Loucy (cell line): ENCODE results near the gene NDUFA1.

ENCODE experiments used
- H2AFZ ChIP-seq: fragments of 200-600 bp; sonication (generic); 2 replicates; pipeline ENCODE4 v1.6.0; 2016; ENCODE audit warnings: antibody characterized with exemption, mild to moderate bottlenecking, low read length, moderate library complexity
- H3F3A ChIP-seq: fragments of 200-600 bp; 2 replicates; pipeline ENCODE4 v1.6.0; 2016; ENCODE audit warnings: antibody characterized with exemption, low read depth, mild to moderate bottlenecking
- H3K27me3 ChIP-seq: fragments of 200-600 bp; sonication (generic); 2 replicates; pipeline ENCODE4 v1.6.1; 2014; ENCODE audit warnings: low read length, mild to moderate bottlenecking; ENCODE audit not compliant: insufficient read depth, poor library complexity, severe bottlenecking
- H3K36me3 ChIP-seq: fragments of 200-600 bp; sonication (generic); 2 replicates; pipeline ENCODE4 v1.6.1; 2016; ENCODE audit warnings: low read length; ENCODE audit not compliant: insufficient read depth
- H3K4me1 ChIP-seq: fragments of 200-600 bp; sonication (generic); 2 replicates; pipeline ENCODE4 v1.5.1; 2014; ENCODE audit warnings: low read length, mild to moderate bottlenecking; ENCODE audit not compliant: insufficient read depth, poor library complexity, severe bottlenecking
- H3K4me2 ChIP-seq: fragments of 200-600 bp; sonication (generic); 2 replicates; pipeline ENCODE4 v1.6.0; 2014; ENCODE audit warnings: antibody characterized with exemption, low read length, low read depth, mild to moderate bottlenecking; ENCODE audit not compliant: poor library complexity, severe bottlenecking
- H3K4me3 ChIP-seq: fragments of 200-600 bp; sonication (generic); 2 replicates; pipeline ENCODE4 v1.5.1; 2014; ENCODE audit warnings: low read length, mild to moderate bottlenecking, mixed read lengths; ENCODE audit not compliant: poor library complexity, severe bottlenecking
- H3K79me2 ChIP-seq: fragments of 200-600 bp; sonication (generic); 2 replicates; pipeline ENCODE4 v1.6.1; 2014; ENCODE audit warnings: low read length; ENCODE audit not compliant: insufficient read depth
- H3K9ac ChIP-seq: fragments of 200-600 bp; sonication (generic); 2 replicates; pipeline ENCODE4 v1.6.0; 2014; ENCODE audit warnings: mild to moderate bottlenecking, low read depth, low read length, moderate library complexity; ENCODE audit not compliant: poor library complexity, severe bottlenecking
- H3K9me2 ChIP-seq: fragments of 200-600 bp; sonication (generic); replicated peaks from 2 replicates; pipeline ENCODE4 v1.6.1; 2016; ENCODE audit warnings: low read depth, low read length, mixed read lengths
- H3K9me3 ChIP-seq: fragments of 200-600 bp; sonication (generic); 2 replicates; pipeline ENCODE4 v1.6.1; 2014; ENCODE audit warnings: mild to moderate bottlenecking, antibody characterized with exemption, low read length, low read depth; ENCODE audit not compliant: insufficient read depth
- H4K20me1 ChIP-seq: fragments of 200-600 bp; sonication (generic); 2 replicates; pipeline ENCODE4 v1.6.0; 2014; ENCODE audit warnings: antibody characterized with exemption, low read length, mild to moderate bottlenecking; ENCODE audit not compliant: insufficient read depth, poor library complexity, severe bottlenecking
- EZH2phosphoT487 ChIP-seq: fragments of 200-600 bp; IDR thresholded peaks from 2 replicates; pipeline ENCODE4 v1.6.1; 2018; ENCODE audit warnings: antibody characterized with exemption, mild to moderate bottlenecking, moderate library complexity, borderline replicate concordance
- TF ChIP-seq, protein P1 (sequence below): fragments of 200-600 bp; sonication (generic); conservative IDR thresholded peaks from 2 replicates; pipeline ENCODE4 v1.5.1; 2014; ENCODE audit warnings: mild to moderate bottlenecking, antibody characterized with exemption, low read length

NDUFA1 gene

DNA sequence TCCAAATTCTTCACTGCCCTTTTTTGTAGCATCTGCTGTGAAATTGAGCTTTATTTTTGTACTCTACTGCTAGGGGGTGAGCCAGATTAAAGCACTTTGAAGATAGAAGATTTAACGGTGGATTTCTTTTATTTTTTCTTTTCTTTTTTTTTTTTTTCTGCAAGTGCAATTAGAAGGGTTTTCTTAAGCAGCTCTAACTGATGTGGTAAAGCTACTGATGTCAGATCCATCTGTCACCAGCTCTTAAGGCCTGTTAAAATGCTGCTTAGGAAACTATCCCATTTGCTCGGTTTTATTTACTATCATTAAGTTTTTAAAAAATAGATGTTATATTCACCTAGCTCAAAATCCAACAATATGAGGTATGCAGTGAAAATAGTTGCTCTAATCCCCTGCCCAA lies 7.1 kb downstream of the NDUFA1 start:
- H3K9me2 ChIP-seq: no peaks in the 10 kb centered on the region
- H3F3A ChIP-seq: no peaks in the 10 kb centered on the region
- H4K20me1 ChIP-seq: peaks cover 3% of the 10 kb centered on the region
- H3K4me2 ChIP-seq: no peak overlapping the region
- H3K36me3 ChIP-seq: no peaks in the 10 kb centered on the region
- H3K27me3 ChIP-seq: no peaks in the 10 kb centered on the region
- H3K79me2 ChIP-seq: peaks cover 21% of the 10 kb centered on the region; the same call in 1 of the 2 replicates
- H2AFZ ChIP-seq: no peak overlapping the region
- no peak overlapping the region for H3K4me3 ChIP-seq
- no peaks in the 10 kb centered on the region for H3K4me1 ChIP-seq
- TF ChIP-seq EZH2phosphoT487: no peak
- TF ChIP-seq, protein P1, sequence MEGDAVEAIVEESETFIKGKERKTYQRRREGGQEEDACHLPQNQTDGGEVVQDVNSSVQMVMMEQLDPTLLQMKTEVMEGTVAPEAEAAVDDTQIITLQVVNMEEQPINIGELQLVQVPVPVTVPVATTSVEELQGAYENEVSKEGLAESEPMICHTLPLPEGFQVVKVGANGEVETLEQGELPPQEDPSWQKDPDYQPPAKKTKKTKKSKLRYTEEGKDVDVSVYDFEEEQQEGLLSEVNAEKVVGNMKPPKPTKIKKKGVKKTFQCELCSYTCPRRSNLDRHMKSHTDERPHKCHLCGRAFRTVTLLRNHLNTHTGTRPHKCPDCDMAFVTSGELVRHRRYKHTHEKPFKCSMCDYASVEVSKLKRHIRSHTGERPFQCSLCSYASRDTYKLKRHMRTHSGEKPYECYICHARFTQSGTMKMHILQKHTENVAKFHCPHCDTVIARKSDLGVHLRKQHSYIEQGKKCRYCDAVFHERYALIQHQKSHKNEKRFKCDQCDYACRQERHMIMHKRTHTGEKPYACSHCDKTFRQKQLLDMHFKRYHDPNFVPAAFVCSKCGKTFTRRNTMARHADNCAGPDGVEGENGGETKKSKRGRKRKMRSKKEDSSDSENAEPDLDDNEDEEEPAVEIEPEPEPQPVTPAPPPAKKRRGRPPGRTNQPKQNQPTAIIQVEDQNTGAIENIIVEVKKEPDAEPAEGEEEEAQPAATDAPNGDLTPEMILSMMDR: no peak
- no peaks in the 10 kb centered on the region for H3K9me3 ChIP-seq
- no peak overlapping the region for H3K9ac ChIP-seq

DNA sequence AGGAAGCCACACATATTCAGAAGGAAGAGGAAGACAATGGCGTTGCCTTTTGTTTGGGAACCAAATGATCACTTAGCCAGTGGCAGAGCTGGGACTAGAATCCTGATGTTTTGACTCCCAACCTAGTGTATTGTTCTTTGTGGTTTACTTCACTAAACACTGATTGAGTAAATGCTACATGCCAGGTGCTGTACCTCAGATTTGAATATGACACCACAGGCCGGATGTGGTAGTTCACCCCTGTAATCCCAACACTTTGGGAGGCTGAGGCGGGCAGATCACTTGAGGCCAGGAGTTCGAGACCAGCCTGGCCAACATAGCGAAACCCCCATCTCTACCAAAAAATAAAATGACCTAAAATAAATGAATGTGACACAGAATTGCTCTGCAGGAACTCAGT lies 8.4 kb downstream of the NDUFA1 start:
- no peaks in the 10 kb centered on the region for H3K36me3 ChIP-seq
- no peak overlapping the region for H3K4me2 ChIP-seq
- H3K27me3 ChIP-seq: no peaks in the 10 kb centered on the region

DNA sequence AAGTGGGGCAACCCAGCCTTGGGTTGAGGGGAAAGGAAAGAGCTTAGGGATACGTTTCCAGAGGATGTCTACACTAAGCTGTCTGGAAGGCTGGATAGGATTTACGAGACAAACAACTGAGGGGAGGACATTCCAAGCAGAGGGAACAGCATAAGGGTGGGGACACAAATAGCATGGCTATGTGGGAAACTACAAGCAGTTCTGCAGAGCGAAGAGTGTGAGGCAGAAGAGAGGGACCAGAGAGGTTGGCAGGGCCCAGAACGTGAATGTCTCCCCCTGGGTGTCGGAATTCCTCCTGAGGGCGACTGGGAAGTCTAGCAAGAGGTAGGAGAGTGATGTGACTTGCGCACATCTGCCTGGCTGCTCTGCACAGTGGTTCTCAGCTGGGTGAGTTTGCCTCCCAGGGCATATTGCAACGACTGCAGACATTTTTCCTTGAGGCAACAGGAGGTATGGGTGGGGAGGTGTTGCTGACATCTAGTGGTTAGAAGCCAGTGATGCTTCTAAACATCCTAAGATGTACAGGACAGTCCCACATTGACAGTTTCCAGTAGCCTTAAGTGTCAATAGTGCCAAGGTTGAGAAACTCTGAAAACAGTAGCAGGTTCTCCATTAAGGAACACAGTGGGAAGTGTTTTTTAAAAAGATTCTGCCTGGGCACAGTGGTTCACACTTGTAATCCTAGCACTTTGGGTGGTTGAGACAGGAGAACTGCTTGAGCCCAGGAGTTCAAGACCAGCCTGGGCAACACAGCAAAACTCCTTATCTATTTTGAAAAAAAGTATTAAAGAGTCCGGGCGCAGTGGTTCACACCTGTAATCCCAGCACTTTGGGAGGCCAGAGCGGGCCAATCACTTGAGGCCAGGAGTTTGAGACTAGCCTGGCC lies 9.2 kb downstream of the NDUFA1 start:
- H3K36me3 ChIP-seq: no peaks in the 10 kb centered on the region
- no peak overlapping the region for H3K4me2 ChIP-seq
- no peak for TF ChIP-seq EZH2phosphoT487
- TF ChIP-seq, protein P1: peak; percentile 58
- peaks cover 3% of the 10 kb centered on the region; the same call in 1 of the 2 replicates for H3K79me2 ChIP-seq
- H3K4me3 ChIP-seq: no peak overlapping the region
- no peaks in the 10 kb centered on the region for H3K9me3 ChIP-seq
- H3K27me3 ChIP-seq: no peaks in the 10 kb centered on the region
- H4K20me1 ChIP-seq: no peaks in the 10 kb centered on the region
- H2AFZ ChIP-seq: no peak overlapping the region
- H3F3A ChIP-seq: no peaks in the 10 kb centered on the region
- H3K9me2 ChIP-seq: no peaks in the 10 kb centered on the region
- no peaks in the 10 kb centered on the region for H3K4me1 ChIP-seq
- no peak overlapping the region for H3K9ac ChIP-seq

More for the DNA sequence above, 8.4 kb downstream of the NDUFA1 start:
- Histone ChIP-seq H3F3A (no peaks in the 10 kb centered on the region), H3K9me3 (no peaks in the 10 kb centered on the region), H3K9me2 (no peaks in the 10 kb centered on the region), H3K9ac (no peak overlapping the region), H3K79me2 (peaks cover 7% of the 10 kb centered on the region; the same call in 1 of the 2 replicates), H4K20me1 (no peaks in the 10 kb centered on the region), H2AFZ (no peak overlapping the region), H3K4me1 (no peaks in the 10 kb centered on the region), H3K4me3 (no peak overlapping the region)
- no peak for TF ChIP-seq EZH2phosphoT487
- TF ChIP-seq, protein P1: no peak
